SK-N-SH (cell line): Measurements from ENCODE around the gene ZNF736. TPM values are rescaled to one million over a fixed set of nuclear protein-coding genes. Genes with fewer than 3 reads are reported as not detected.

Experiments
- CTCF ChIA-PET: fragments of 300-600, 350-600 bp; formaldehyde crosslinking; extraction: SDS; loops from one replicate; lab custom pipeline; 2021; lab: Yijun Ruan, JAX
- POLR2A ChIA-PET: fragments of 350-600 bp; sonication (Branson Sonifier 250); formaldehyde crosslinking; extraction: SDS; loops from one replicate; lab custom pipeline; 2020; ENCODE audit warnings: antibody characterized with exemption, inconsistent platforms; lab: Yijun Ruan, JAX
- DNase-seq: peaks from one replicate; pipeline ENCODE4 v3.0.0; 2012
- H2AFZ ChIP-seq: fragments of 200-600 bp; sonication (generic); 2 replicates; pipeline ENCODE4 v1.8.1; 2016; ENCODE audit warnings: antibody characterized with exemption, mild to moderate bottlenecking, low read depth
- H3F3A ChIP-seq: fragments of 200-600 bp; sonication (generic); replicated peaks from 2 replicates; pipeline ENCODE3; 2016; ENCODE audit warnings: antibody characterized with exemption, mild to moderate bottlenecking; ENCODE audit not compliant: insufficient read depth
- H3K27ac ChIP-seq, 2 experiments: fragments of 200-500 bp in 1 of 2; fragments of 200-600 bp in 1 of 2; sonication (Bioruptor generic) in 1 of 2; sonication (generic), shearing (Covaris generic) in 1 of 2; 2 replicates each; pipeline versions ENCODE4 v1.5.1 to v1.6.1; 2014 to 2016; ENCODE audit warnings: low read depth in 2 of 2, inconsistent platforms in 1 of 2, low read length in 1 of 2, mild to moderate bottlenecking in 1 of 2, mixed read lengths in 1 of 2
- H3K27me3 ChIP-seq: fragments of 200-600 bp; sonication (generic), shearing (Covaris generic); 2 replicates; pipeline ENCODE4 v1.6.1; 2016; ENCODE audit warnings: mixed run types; ENCODE audit not compliant: insufficient read depth
- H3K36me3 ChIP-seq, 2 experiments: fragments of 200-500 bp in 1 of 2; fragments of 200-600 bp in 1 of 2; sonication (Bioruptor generic) in 1 of 2; sonication (generic) in 1 of 2; replicated peaks in 1 of 2; 2 replicates each; pipeline versions ENCODE3 to v1.5.1; 2014 to 2016; ENCODE audit warnings: low read length in 1 of 2, mild to moderate bottlenecking in 1 of 2; ENCODE audit not compliant: insufficient read depth in 2 of 2, control insufficient read depth in 1 of 2
- H3K4me1 ChIP-seq, 2 experiments: fragments of 200-500 bp in 1 of 2; fragments of 200-600 bp in 1 of 2; sonication (Bioruptor generic) in 1 of 2; sonication (generic), shearing (Covaris generic) in 1 of 2; 2 replicates each; pipeline versions ENCODE4 v1.5.1 to v1.6.1; 2014 to 2016; ENCODE audit warnings: low read depth in 1 of 2, low read length in 1 of 2, mixed run types in 1 of 2; ENCODE audit not compliant: insufficient read depth in 2 of 2, control insufficient read depth in 1 of 2
- H3K4me2 ChIP-seq: fragments of 200-600 bp; sonication (generic), shearing (Covaris generic); 2 replicates; pipeline ENCODE4 v1.6.1; 2017; ENCODE audit warnings: mixed run types
- H3K4me3 ChIP-seq, 2 experiments: fragments of 200-500 bp in 1 of 2; fragments of 200-600 bp in 1 of 2; sonication (Bioruptor generic) in 1 of 2; sonication (generic), shearing (Covaris generic) in 1 of 2; 2 replicates each; pipeline versions ENCODE4 v1.5.1 to v1.8.1; 2014 to 2016; ENCODE audit warnings: low read depth in 2 of 2, inconsistent platforms in 1 of 2, low read length in 1 of 2, mild to moderate bottlenecking in 1 of 2, mixed read lengths in 1 of 2, moderate library complexity in 1 of 2
- H3K79me2 ChIP-seq: fragments of 200-600 bp; sonication (generic); 2 replicates; pipeline ENCODE4 v1.8.1; 2017; ENCODE audit warnings: mild to moderate bottlenecking; ENCODE audit not compliant: insufficient read depth
- H3K9ac ChIP-seq: fragments of 200-600 bp; sonication (generic); 2 replicates; pipeline ENCODE4 v1.6.1; 2017; ENCODE audit warnings: mixed run types
- H3K9me2 ChIP-seq: fragments of 200-600 bp; sonication (generic); 2 replicates; pipeline ENCODE4 v1.6.1; 2017; ENCODE audit warnings: mixed run types
- H3K9me3 ChIP-seq: fragments of 200-600 bp; sonication (generic); 2 replicates; pipeline ENCODE4 v1.6.1; 2017; ENCODE audit warnings: mixed run types, mild to moderate bottlenecking, moderate library complexity
- H4K20me1 ChIP-seq: fragments of 200-600 bp; sonication (generic); 2 replicates; pipeline ENCODE4 v1.6.1; 2017; ENCODE audit warnings: mild to moderate bottlenecking, mixed run types; ENCODE audit not compliant: insufficient read depth
- CHD2 ChIP-seq: fragments of 150-350 bp; IDR thresholded peaks from 2 replicates; pipeline ENCODE4 v1.6.1; 2018; ENCODE audit warnings: low read length; ENCODE audit not compliant: partially characterized antibody
- FOSL2 ChIP-seq: IDR thresholded peaks from 2 replicates; pipeline ENCODE4 v1.4.0; 2012; ENCODE audit warnings: low read depth, mild to moderate bottlenecking, moderate library complexity, borderline replicate concordance
- FOXM1 ChIP-seq: IDR thresholded peaks from 2 replicates; pipeline ENCODE4 v1.4.0; 2012; ENCODE audit warnings: low read depth, mild to moderate bottlenecking
- MXI1 ChIP-seq: IDR thresholded peaks from 2 replicates; pipeline ENCODE4 v1.6.1; 2012; ENCODE audit warnings: mild to moderate bottlenecking, low read depth, low read length, improper control_type of control experiment
- NFIC ChIP-seq: IDR thresholded peaks from 2 replicates; pipeline ENCODE4 v1.4.0; 2012; ENCODE audit warnings: borderline replicate concordance
- NRF1 ChIP-seq: IDR thresholded peaks from 2 replicates; pipeline ENCODE4 v1.6.1; 2012; ENCODE audit warnings: low read depth, mild to moderate bottlenecking, low read length
- RAD21 ChIP-seq: IDR thresholded peaks from 2 replicates; pipeline ENCODE4 v1.6.1; 2012; ENCODE audit warnings: mild to moderate bottlenecking, low read length
- RCOR1 ChIP-seq: fragments of 150-350 bp; IDR thresholded peaks from 2 replicates; pipeline ENCODE4 v1.6.1; 2017; ENCODE audit warnings: antibody characterized with exemption, low read length
- RXRA ChIP-seq: IDR thresholded peaks from 2 replicates; pipeline ENCODE4 v1.4.0; 2012; ENCODE audit warnings: low read depth, mild to moderate bottlenecking, borderline replicate concordance
- SIN3A ChIP-seq: IDR thresholded peaks from 2 replicates; pipeline ENCODE4 v1.6.1; 2012; ENCODE audit warnings: low read depth, mild to moderate bottlenecking, low read length, moderate library complexity, borderline replicate concordance
- SMC3 ChIP-seq: IDR thresholded peaks from 2 replicates; pipeline ENCODE4 v1.6.1; 2012; ENCODE audit warnings: low read depth, low read length, improper control_type of control experiment
- TAF1 ChIP-seq: IDR thresholded peaks from 2 replicates; pipeline ENCODE4 v1.6.1; 2012; ENCODE audit warnings: low read depth, mild to moderate bottlenecking, low read length, moderate library complexity, borderline replicate concordance
- TCF12 ChIP-seq: IDR thresholded peaks from 2 replicates; pipeline ENCODE4 v1.4.0; 2012
- WGBS: methylation state at CpG from one replicate; pipeline ENCODE4 v1.1.6; 2017; ENCODE audit warnings: low lambda C conversion rate; 5-methylcytosine and 5-hydroxymethylcytosine counted together
- polyA plus RNA-seq, 3 experiments: library from polyadenylated mRNA; depleted of rRNA; stranded (reverse); fragments of >200 nt; gene quantifications; 2 replicates each; pipeline ENCODE4 v1.2.3, GENCODE V29; 2012
- TF ChIP-seq, protein P1 (sequence below): fragments of 150-350 bp; IDR thresholded peaks from 2 replicates; pipeline ENCODE4 v1.6.1; 2016; ENCODE audit warnings: mild to moderate bottlenecking, low read depth, low read length
- TF ChIP-seq, protein P2 (sequence below): IDR thresholded peaks from 2 replicates; pipeline ENCODE4 v1.4.0; 2012; ENCODE audit warnings: low read depth, borderline replicate concordance
- TF ChIP-seq, protein P3 (sequence below): IDR thresholded peaks from 2 replicates; pipeline ENCODE4 v1.4.0; 2012; ENCODE audit warnings: low read depth

The ZNF736 gene
- polyA plus RNA-seq, 1 of the 3 experiments (the other 2 are of a cell fraction): 4.0 TPM

DNA sequence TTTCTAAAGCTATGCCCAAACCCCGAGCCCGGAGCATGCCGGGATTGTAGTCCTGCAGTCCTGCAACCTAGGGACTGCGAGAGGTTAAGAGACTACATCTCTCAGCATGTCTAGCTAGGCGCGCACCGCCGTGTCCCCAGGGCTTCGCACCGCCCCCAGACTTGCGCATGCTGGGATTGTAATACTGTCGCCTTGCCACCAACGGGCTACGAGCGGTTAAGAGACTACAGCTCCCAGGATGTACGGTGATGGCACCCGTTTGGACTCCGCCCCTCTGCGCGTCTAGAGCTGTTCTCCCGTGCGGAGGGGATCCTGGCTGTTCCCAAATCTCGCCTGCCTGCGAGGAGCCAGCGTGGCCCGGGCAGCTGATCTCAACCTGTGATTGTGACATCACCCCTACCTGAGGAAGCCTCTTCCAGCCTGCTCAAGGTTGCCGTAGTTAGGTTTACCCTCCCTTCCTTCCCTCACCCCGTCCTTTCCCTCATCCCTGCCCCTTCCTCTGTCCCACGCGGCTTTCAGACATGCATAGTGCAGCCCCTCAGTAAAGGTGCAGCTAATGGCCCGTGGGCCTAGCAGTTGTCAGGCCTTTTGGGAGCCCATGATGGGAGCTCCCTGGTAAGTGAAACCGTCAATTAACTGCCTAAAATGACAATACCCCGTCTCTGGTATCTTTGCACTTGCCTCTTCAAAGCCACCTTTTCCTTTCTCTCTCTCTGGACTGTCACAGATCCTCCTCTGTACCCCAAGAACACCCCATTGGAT, 6.3 kb upstream of the ZNF736 start (continued):
- TF ChIP-seq, protein P1, sequence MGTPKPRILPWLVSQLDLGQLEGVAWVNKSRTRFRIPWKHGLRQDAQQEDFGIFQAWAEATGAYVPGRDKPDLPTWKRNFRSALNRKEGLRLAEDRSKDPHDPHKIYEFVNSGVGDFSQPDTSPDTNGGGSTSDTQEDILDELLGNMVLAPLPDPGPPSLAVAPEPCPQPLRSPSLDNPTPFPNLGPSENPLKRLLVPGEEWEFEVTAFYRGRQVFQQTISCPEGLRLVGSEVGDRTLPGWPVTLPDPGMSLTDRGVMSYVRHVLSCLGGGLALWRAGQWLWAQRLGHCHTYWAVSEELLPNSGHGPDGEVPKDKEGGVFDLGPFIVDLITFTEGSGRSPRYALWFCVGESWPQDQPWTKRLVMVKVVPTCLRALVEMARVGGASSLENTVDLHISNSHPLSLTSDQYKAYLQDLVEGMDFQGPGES: no peak
- no peak for TF ChIP-seq SMC3
- TF ChIP-seq MXI1: peak; percentile 92
- no peak for TF ChIP-seq RAD21
- TF ChIP-seq RCOR1: peak; percentile 24; the same call in 1 of the 2 replicates
- TF ChIP-seq RXRA: no peak
- TF ChIP-seq, protein P2, sequence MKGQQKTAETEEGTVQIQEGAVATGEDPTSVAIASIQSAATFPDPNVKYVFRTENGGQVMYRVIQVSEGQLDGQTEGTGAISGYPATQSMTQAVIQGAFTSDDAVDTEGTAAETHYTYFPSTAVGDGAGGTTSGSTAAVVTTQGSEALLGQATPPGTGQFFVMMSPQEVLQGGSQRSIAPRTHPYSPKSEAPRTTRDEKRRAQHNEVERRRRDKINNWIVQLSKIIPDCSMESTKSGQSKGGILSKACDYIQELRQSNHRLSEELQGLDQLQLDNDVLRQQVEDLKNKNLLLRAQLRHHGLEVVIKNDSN: no peak
- no peak for TF ChIP-seq FOSL2
- peak; percentile 31; the same call in 1 of the 2 replicates for TF ChIP-seq SIN3A
- TF ChIP-seq TCF12: no peak
- TF ChIP-seq, protein P3, sequence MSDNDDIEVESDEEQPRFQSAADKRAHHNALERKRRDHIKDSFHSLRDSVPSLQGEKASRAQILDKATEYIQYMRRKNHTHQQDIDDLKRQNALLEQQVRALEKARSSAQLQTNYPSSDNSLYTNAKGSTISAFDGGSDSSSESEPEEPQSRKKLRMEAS: no peak; the same call in 1 of the 2 replicates
- no peak for TF ChIP-seq FOXM1
- no peak for TF ChIP-seq NFIC

DNA sequence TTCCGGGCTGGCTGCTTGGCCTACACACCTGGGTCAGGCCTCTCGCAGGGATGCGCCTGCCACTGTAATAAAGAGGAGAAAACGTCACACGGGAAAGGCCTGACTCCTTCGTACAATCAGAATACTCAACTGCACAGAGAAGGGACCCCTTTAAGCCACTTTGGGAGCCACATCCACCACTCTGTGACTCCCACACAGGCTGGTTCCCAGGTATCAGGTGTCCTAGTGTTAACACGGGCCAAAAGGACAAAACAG, 5.8 kb upstream of the ZNF736 start:
- Histone ChIP-seq H3K4me3 (peak overlapping the region; percentile 66 to 76), H3F3A (peaks cover 12% of the 10 kb centered on the region), H2AFZ (peak overlapping the region; percentile 99; the same call in 1 of the 2 replicates), H3K27ac (peak overlapping the region in 1 of 2 experiments; percentile 86; a peak in 2 of 4 replicates), H3K36me3 (no peaks in the 10 kb centered on the region)
- peak; percentile 6 for DNase-seq
- 55% methylated on average over 7 of the region's 7 CpGs for WGBS
- POLR2A ChIA-PET: interaction anchor here (1.2 to 2.1 kb wide), 4 partner anchors 9 to 358 kb away, joined by 5 to 11 read pairs (median 8); partner anchors contain the start of gene ZNF107
- no peak for TF ChIP-seq TCF12
- TF ChIP-seq FOSL2: no peak
- no peak for TF ChIP-seq RXRA
- no peak for TF ChIP-seq TAF1
- no peak for TF ChIP-seq CHD2
- no peak for TF ChIP-seq NRF1
- no peak for TF ChIP-seq MXI1
- TF ChIP-seq, all 33 proteins: peak for 0
- peaks cover 0 to 12% of the 10 kb centered on the region in 2 experiments; a peak in 2 of 4 replicates for H3K4me1 ChIP-seq
- H3K9me3 ChIP-seq: no peaks in the 10 kb centered on the region
- H3K79me2 ChIP-seq: no peaks in the 10 kb centered on the region
- peak overlapping the region; percentile 60 for H3K9ac ChIP-seq
- H3K4me2 ChIP-seq: peak overlapping the region; percentile 83
- H3K27me3 ChIP-seq: no peaks in the 10 kb centered on the region
- CTCF ChIA-PET: interaction anchor here (1.4 to 2.1 kb wide), 2 partner anchors 9 to 125 kb away, joined by 3 to 9 read pairs; no protein-coding TSS in a partner anchor
- H4K20me1 ChIP-seq: no peaks in the 10 kb centered on the region
- no peaks in the 10 kb centered on the region for H3K9me2 ChIP-seq
